ENCODE measurements around the gene PRELP. TPM values are rescaled to one million over a fixed set of nuclear protein-coding genes. Genes with fewer than 3 reads are reported as not detected.

The PRELP gene
- total RNA-seq, 1 donor = 1.4 TPM

DNA sequence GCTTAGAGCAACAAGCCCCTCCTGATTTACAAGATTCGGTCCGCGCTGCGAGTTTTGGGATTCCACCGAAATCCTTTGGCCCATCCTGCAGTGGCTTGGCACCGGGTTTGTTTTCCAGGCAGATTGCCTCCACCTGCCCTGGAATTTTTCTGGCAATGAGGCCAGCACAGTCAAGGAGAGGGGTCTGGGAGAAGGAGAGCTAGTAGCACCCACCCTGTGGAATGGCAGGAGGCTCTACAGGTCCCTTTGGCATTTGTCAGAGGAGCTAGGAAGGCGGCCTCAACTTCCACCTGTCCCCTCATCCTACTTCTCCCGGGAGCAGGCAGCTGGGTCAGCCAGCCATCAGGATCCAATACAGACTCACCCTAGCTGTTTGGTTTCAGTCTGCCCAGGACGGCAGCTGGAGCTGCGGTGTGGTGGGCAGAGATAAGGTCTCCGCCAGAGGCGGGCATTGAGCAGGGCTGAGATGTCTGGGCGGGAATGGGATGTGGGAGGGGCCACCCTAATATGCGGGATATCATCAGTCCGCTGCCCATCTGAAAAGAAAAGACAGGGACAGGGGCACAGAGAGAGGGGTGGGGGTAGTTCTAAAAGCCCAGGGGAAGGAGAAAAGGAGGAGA is 37.8 kb upstream of the PRELP start:
- H3K4me3 ChIP-seq (ENCODE audit: low read depth, low read length) = no peak overlapping the region
- DNase-seq (ENCODE audit: low read depth) = no peak
- TF ChIP-seq CTCF (IDR thresholded peaks at IDR 0.05; ENCODE audit: insufficient read depth, low read length) = no peak

DNA sequence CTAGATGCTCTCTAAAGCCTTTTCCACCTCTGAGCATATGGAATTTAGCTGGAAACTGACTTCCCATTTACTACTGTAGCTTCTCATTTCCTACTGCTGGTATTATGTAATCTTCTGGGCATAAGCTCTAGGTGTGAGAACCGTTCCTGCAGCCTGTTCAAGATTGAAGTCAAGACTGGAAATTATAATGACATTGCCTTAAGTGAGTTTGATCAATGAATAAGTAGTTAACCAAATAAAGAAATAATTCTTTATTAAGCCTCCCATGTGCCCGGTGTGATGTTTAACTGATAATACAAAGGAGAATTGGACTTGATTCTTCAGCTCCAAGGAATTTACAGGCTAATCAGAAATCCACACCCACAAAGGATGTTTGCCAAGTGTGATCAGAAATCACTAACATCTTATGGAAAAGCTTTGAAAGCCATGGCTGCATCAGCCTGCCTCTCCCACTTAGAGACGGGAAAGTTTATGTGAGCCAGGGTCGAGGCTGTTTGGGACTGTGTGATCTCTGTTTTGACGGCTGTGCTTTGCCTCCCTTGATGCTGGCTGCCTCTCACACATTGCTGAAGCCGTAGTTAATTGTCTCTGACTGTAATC is 36.4 kb upstream of the PRELP start:
- TF ChIP-seq CTCF (IDR thresholded peaks at IDR 0.05; ENCODE audit: insufficient read depth, low read length) = no peak
- no peak overlapping the region for H3K4me3 ChIP-seq (ENCODE audit: low read depth, low read length)
- DNase-seq (ENCODE audit: low read depth) = peak; percentile 27

- H3K4me3 ChIP-seq (ENCODE audit: low read depth, low read length) = no peak overlapping the region
- DNase-seq (ENCODE audit: low read depth) = peak; percentile 87
- TF ChIP-seq CTCF (IDR thresholded peaks at IDR 0.05; ENCODE audit: insufficient read depth, low read length) = peak; percentile 74
These were observed 34.8 kb upstream of the PRELP start for GRCh38 chr1:203440771-203441170.

DNA sequence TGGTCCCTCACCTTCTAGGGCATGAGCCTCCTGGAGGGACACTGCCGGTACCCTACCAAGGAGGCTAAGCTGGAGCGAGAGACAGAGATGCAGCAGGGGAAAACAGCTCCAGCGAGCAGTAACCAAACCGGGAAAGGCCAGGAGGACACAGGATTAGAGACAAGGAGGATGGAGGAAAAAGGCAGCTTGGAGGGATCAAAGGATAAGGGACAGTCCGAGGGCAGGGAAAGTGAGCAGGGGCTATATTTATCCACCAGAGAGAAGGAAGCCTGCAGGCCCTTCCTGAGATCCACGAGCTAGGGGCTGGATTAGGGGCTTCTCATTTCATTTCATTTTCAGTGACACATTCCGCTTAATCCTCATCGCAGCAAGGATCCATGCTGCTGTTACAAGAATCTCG is 33.8 kb upstream of the PRELP start:
- TF ChIP-seq CTCF (IDR thresholded peaks at IDR 0.05; ENCODE audit: insufficient read depth, low read length) = no peak
- no peak for DNase-seq (ENCODE audit: low read depth)
- no peak overlapping the region for H3K4me3 ChIP-seq (ENCODE audit: low read depth, low read length)

DNA sequence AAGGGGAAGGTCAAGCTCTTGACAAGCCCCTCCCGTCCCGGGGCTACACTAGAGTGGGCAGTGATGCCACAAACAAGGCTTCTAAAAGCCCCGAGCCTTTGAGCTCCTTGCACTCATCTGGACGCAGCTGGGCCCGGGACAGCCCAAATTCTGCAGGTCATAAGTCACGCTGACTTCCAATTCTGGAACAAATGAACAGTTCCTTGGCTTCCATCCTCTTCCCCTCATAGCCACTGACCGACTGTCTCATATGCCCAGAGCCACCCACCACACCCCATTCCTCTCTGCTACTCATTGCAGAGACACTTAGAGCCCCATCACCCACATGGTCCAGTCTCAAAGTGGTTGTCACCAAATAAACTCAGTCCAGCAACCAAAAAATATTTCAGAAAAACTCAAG is 32.8 kb upstream of the PRELP start:
- H3K4me3 ChIP-seq (ENCODE audit: low read depth, low read length) = no peak overlapping the region
- DNase-seq (ENCODE audit: low read depth) = no peak
- TF ChIP-seq CTCF (IDR thresholded peaks at IDR 0.05; ENCODE audit: insufficient read depth, low read length) = no peak

DNA sequence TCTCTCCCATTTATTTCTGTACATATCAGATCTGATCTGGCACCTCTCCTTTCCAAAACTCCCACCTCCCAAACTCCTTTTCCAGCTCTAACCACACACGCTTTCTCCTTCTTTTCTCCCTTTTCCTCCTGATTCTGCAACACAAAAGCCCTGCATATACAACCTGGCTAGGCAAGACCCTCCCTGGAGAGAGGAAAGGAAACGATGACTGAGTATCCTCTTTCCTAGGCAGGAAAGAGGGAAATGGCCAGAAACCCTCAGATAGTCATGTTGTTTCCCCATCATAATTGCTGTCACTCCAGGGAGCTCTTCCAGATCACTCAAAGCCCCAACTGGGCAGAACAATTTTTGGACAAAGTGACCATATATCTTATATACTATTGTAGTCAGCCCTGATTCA is 32.3 kb upstream of the PRELP start:
- no peak for DNase-seq (ENCODE audit: low read depth)
- no peak for TF ChIP-seq CTCF (IDR thresholded peaks at IDR 0.05; ENCODE audit: insufficient read depth, low read length)

DNA sequence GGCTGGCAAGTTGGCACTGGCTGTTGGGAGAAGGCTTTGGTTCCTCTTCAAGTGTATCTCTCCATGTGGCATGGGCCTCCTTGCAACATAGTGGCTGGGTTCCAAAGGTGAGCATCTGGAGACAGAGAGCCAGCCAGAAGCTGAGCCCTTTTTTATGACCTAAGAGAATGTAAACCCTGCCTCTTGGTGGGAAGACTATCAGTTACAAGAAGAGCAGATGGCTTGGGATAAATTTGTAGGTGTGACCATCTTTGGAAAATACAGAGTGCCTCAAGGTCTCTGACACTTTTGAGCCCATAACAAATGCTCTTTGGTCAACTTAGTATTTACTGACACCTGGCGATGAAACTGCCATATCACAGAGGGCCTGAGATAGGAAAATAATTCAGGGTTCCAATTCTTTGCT is 31.4 kb upstream of the PRELP start:
- TF ChIP-seq CTCF (IDR thresholded peaks at IDR 0.05; ENCODE audit: insufficient read depth, low read length) = no peak
- DNase-seq (ENCODE audit: low read depth) = no peak
- H3K4me3 ChIP-seq (ENCODE audit: low read depth, low read length) = no peak overlapping the region

More for the DNA sequence above, 32.3 kb upstream of the PRELP start:
- no peak overlapping the region for H3K4me3 ChIP-seq (ENCODE audit: low read depth, low read length)

Measured in fibroblast of the aortic adventitia (primary cell).